Ovary (tissue), 3 donors: ENCODE data around the gene CFAP61.

Experiments used
- POLR2A ChIP-seq: fragments of 450-650 bp; IDR thresholded peaks from one replicate; pipeline ENCODE4 v1.6.1; 2017; ENCODE audit warnings: antibody characterized with exemption, mild to moderate bottlenecking, moderate library complexity
- TF ChIP-seq, protein P1 (sequence below), 3 donors: fragments of 450-650 bp in 2 of 3; fragments of 200-600 bp in 1 of 3; IDR thresholded peaks; one replicate each; pipeline versions ENCODE4 v1.5.1 to v1.8.0; 2016 to 2022; ENCODE audit warnings: antibody characterized with exemption in 3 of 3, mild to moderate bottlenecking in 1 of 3
- donor health status: DM: no; HTN: no; CAD: no.

GRCh38 chr20:20227013-20227571, 174.8 kb downstream of the CFAP61 start:
- TF ChIP-seq, protein P1, sequence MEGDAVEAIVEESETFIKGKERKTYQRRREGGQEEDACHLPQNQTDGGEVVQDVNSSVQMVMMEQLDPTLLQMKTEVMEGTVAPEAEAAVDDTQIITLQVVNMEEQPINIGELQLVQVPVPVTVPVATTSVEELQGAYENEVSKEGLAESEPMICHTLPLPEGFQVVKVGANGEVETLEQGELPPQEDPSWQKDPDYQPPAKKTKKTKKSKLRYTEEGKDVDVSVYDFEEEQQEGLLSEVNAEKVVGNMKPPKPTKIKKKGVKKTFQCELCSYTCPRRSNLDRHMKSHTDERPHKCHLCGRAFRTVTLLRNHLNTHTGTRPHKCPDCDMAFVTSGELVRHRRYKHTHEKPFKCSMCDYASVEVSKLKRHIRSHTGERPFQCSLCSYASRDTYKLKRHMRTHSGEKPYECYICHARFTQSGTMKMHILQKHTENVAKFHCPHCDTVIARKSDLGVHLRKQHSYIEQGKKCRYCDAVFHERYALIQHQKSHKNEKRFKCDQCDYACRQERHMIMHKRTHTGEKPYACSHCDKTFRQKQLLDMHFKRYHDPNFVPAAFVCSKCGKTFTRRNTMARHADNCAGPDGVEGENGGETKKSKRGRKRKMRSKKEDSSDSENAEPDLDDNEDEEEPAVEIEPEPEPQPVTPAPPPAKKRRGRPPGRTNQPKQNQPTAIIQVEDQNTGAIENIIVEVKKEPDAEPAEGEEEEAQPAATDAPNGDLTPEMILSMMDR (IDR thresholded peaks at IDR 0.05): no peak
- TF ChIP-seq POLR2A: no peak
